ENCODE results near the gene KLHL13.

- TF ChIP-seq ZNF274 (IDR thresholded peaks at IDR 0.05; ENCODE audit: low read depth, low read length): no peak
- no peak for TF ChIP-seq YY1 (IDR thresholded peaks at IDR 0.05; ENCODE audit: insufficient read depth, insufficient read length)
Observed at GRCh38 chrX:118049713-118050112, 66.9 kb downstream of the KLHL13 start.

Measured in NT2/D1 (cell line).